ENCODE data around the gene HIF3A.
"Not testable (repeated sequence)": the region's sequence is repeated elsewhere in the genome, so short reads cannot be mapped to it uniquely, and the experiment has no call there.

HIF3A gene

GRCh38 chr19:46294494-46294893 lies 2.3 kb upstream of the HIF3A start:
- no peak for DNase-seq

GRCh38 chr19:46295401-46296201 lies 1.2 kb upstream of the HIF3A start:
- DNase-seq = no peak

- DNase-seq = no peak
These were observed 701 bp upstream of the HIF3A start for GRCh38 chr19:46296202-46296480.

GRCh38 chr19:46297700-46298478 lies 1.0 kb downstream of the HIF3A start:
- no peak for DNase-seq

GRCh38 chr19:46298479-46299003 lies 1.7 kb downstream of the HIF3A start:
- DNase-seq = no peak

GRCh38 chr19:46299004-46299509 lies 2.2 kb downstream of the HIF3A start:
- no peak for DNase-seq

GRCh38 chr19:46299695-46300094 lies 2.9 kb downstream of the HIF3A start:
- DNase-seq = no peak

GRCh38 chr19:46303322-46303690 lies 6.5 kb downstream of the HIF3A start:
- no peak for DNase-seq

- DNase-seq = peak; percentile 93
These were observed 7.0 kb downstream of the HIF3A start for GRCh38 chr19:46303691-46304397.

- no peak for DNase-seq
These were observed 9.7 kb downstream of the HIF3A start for GRCh38 chr19:46306501-46306900.

GRCh38 chr19:46308510-46308909 lies 11.7 kb downstream of the HIF3A start:
- no peak for DNase-seq

GRCh38 chr19:46309056-46309455 lies 12.2 kb downstream of the HIF3A start:
- DNase-seq = no peak

- DNase-seq = no peak
These were observed 14.6 kb downstream of the HIF3A start for GRCh38 chr19:46311444-46311843.

- DNase-seq = not testable (repeated sequence)
These were observed 17.0 kb downstream of the HIF3A start for GRCh38 chr19:46313540-46314469.

- DNase-seq = no peak
These were observed 20.5 kb downstream of the HIF3A start for GRCh38 chr19:46317339-46317738.

GRCh38 chr19:46319613-46320012 lies 22.8 kb downstream of the HIF3A start:
- no peak for DNase-seq

GRCh38 chr19:46320559-46320958 lies 23.7 kb downstream of the HIF3A start:
- DNase-seq = no peak

- DNase-seq = no peak
These were observed 24.8 kb downstream of the HIF3A start for GRCh38 chr19:46321653-46322052.

- DNase-seq = not testable (repeated sequence)
These were observed 26.4 kb downstream of the HIF3A start for GRCh38 chr19:46323227-46323626.

- DNase-seq = no peak
These were observed 27.4 kb downstream of the HIF3A start for GRCh38 chr19:46324277-46324676.

GRCh38 chr19:46326608-46327007 lies 29.8 kb downstream of the HIF3A start:
- no peak for DNase-seq

GRCh38 chr19:46328079-46328478 lies 31.2 kb downstream of the HIF3A start:
- no peak for DNase-seq
